Cardiac atrium fibroblast (primary cell): ENCODE results near the gene ZNF26. TPM values are rescaled to one million over a fixed set of nuclear protein-coding genes. Genes with fewer than 3 reads are reported as not detected.

ENCODE experiments used
- total RNA-seq: library from RNA; depleted of rRNA; stranded (reverse); fragments of >200 nt; gene quantifications from 2 replicates; pipeline ENCODE4 v1.2.3, GENCODE V29; 2015

The ZNF26 gene, protein sequence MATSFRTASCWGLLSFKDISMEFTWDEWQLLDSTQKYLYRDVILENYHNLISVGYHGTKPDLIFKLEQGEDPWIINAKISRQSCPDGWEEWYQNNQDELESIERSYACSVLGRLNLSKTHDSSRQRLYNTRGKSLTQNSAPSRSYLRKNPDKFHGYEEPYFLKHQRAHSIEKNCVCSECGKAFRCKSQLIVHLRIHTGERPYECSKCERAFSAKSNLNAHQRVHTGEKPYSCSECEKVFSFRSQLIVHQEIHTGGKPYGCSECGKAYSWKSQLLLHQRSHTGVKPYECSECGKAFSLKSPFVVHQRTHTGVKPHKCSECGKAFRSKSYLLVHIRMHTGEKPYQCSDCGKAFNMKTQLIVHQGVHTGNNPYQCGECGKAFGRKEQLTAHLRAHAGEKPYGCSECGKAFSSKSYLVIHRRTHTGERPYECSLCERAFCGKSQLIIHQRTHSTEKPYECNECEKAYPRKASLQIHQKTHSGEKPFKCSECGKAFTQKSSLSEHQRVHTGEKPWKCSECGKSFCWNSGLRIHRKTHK
- 1.4 and 5.8 TPM in 2 replicates for total RNA-seq

DNA sequence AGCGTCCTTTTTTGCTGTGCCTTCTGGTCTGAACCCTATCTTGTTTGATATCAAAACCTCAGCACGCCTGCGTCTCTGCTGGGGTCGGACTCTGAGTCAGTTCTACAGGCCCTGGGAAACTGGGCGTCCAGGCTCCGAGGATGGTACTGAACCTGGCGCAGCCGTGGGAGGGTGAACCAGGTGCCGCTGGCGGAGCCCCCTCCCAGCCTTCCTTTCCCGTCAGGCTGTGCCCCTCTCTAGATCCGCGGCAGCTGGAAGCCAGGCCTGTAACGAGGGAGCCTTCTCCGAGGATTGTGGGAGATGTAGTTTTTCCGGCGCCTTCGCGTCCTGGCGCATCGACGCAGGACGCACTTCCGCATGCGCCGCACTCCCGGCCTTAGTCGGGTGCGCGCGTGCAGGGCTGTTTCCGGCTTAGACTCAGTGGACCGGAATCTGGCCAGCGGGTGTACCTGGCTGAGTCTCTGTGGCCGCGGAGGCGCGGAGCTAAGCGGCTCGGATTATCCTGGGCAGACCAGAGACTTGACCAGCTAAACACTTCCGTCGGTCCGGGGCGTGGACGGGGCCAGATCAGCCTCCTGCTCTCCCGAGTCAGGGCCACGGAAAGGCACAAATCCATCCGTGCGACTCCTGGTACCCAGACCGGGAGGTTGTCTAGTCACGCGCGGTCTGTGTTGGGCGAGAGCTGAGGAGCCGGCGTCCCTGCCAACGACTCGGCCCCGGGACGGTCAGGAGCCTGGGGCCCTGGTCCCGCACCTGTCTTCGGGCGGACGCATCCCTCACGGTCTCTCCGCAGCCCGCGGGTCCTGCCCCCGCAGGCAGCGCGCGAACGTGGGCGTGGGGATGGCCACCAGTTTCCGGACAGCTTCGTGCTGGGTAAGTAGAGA lies at the start of gene ZNF26:
Gene ZNF26, plus strand, starts transcription at position 367 of the 884 bp plus-strand sequence. Its CDS starts 474 bp downstream, at position 841.

GRCh38 chr12:132956011-132956788 lies 30.0 kb upstream of the ZNF26 start, which contains the start of gene ZNF605:
ZNF605 (minus strand) TSS chr12:132956306; CDS start chr12:132945635, 10,671 bp downstream.

DNA sequence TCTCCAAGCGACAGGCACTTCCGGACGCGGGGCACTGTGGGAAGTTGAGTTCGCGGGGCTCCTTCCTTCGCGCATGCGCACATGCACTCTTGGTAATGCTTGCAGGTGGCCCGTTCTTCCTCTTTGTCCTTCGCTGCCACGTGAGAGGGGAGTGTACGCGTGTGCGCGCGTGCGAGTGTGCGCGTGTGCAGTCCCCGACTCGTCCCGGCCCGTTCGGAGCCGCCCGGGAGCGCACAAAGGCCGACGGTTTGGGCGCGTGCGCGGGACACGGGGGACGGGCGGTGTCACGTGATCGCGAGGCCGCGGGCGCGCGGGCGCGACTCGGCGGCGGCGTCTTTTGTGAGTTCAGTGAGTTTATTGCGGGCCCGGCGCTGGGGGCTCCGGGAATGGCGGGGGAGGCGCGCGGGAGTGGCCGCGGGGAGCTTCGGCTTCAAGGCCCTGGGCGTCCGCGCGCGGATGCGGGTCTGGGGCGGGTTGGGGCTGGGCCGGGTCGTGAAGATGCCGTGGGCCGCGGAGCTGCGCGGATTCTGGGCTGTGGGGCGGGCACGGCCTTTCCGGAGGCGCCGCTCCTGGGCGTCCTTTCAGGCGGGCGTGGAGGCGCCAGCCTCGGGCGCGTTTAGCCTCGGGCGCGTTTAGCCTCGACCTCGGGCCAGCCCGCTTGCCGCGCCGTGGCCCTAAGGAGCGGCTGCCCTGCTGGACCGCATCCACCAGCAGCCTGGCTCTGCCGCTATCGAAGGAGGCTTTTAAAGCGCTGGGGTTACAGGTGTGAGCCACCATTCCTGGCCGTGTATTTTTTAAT lies 51.2 kb downstream of the ZNF26 start, which contains the start of gene ZNF84:
Gene ZNF84, plus strand, starts transcription at position 303 of the 799 bp plus-strand sequence. CDS start 3,959 bp downstream, outside the sequence.

Other genes with a start within 250 kb of the ZNF26 start
- 36.8 and 43.0 TPM in 2 replicates for gene ANKLE2, start 224.5 kb upstream of the ZNF26 start, total RNA-seq
- 74.0 and 86.0 TPM in 2 replicates for gene GOLGA3, start 157.5 kb upstream of the ZNF26 start, total RNA-seq
- 29.8 and 36.8 TPM in 2 replicates for gene CHFR, start 98.8 kb upstream of the ZNF26 start, total RNA-seq
- gene ZNF605, start 30.1 kb upstream of the ZNF26 start, total RNA-seq = 4.5 and 5.0 TPM in 2 replicates
- gene ZNF84, start 51.1 kb downstream of the ZNF26 start, total RNA-seq = 21.4 and 26.2 TPM in 2 replicates
- 14.4 and 17.7 TPM in 2 replicates for gene ZNF140, start 94.6 kb downstream of the ZNF26 start, total RNA-seq
- gene ZNF891, start 143.9 kb downstream of the ZNF26 start, total RNA-seq = 0.54 and 0.81 TPM in 2 replicates
- 6.5 and 15.0 TPM in 2 replicates for gene ZNF10, start 144.3 kb downstream of the ZNF26 start, total RNA-seq
- gene ZNF268, start 195.1 kb downstream of the ZNF26 start, total RNA-seq = 15.3 and 17.2 TPM in 2 replicates
- not detected in 2 replicates for gene ANHX, start 249.5 kb downstream of the ZNF26 start, total RNA-seq